Fibroblast of villous mesenchyme (primary cell): ENCODE results near the gene NADK. TPM values are rescaled to one million over a fixed set of nuclear protein-coding genes. Genes with fewer than 3 reads are reported as not detected.

ENCODE experiments used
- DNase-seq: peaks from one replicate; pipeline ENCODE4 v3.0.0-alpha.2; 2010; ENCODE audit warnings: low read depth
- H3K4me3 ChIP-seq: 2 replicates; pipeline ENCODE4 v1.5.1; 2011; ENCODE audit warnings: low read depth, mild to moderate bottlenecking, low read length
- CTCF ChIP-seq: IDR thresholded peaks from 2 replicates; pipeline ENCODE4 v1.5.1; 2012; ENCODE audit warnings: low read depth, mild to moderate bottlenecking, low read length; ENCODE audit not compliant: insufficient read depth
- total RNA-seq: library from RNA; depleted of rRNA; stranded (reverse); fragments of >200 nt; gene quantifications from 2 replicates; pipeline ENCODE4 v1.2.3, GENCODE V29; 2012

Gene NADK
- 44.0 and 48.6 TPM in 2 replicates for total RNA-seq

- peak within 1 kb of the TSS; percentile 80 for H3K4me3 ChIP-seq
- peak; percentile 44 for DNase-seq
- no peak for TF ChIP-seq CTCF
These were observed at the start of gene NADK for GRCh38 chr1:1777950-1778662. Gene NADK, minus strand, starts transcription at chr1:1778470. Its CDS starts 13,064 bp downstream, at chr1:1765406.

- H3K4me3 ChIP-seq, result no peak overlapping the region
- no peak for DNase-seq
- TF ChIP-seq CTCF, result no peak
These were observed 49.0 kb upstream of the NADK start for GRCh38 chr1:1827089-1827848.

- H3K4me3 ChIP-seq, result no peak overlapping the region
- DNase-seq, result no peak
- TF ChIP-seq CTCF, result no peak
These were observed 48.3 kb upstream of the NADK start for GRCh38 chr1:1826356-1827088.

GRCh38 chr1:1825217-1825616 is 46.9 kb upstream of the NADK start:
- DNase-seq, result no peak
- TF ChIP-seq CTCF, result no peak
- H3K4me3 ChIP-seq, result no peak overlapping the region

- H3K4me3 ChIP-seq, result no peak overlapping the region
- no peak for DNase-seq
- no peak for TF ChIP-seq CTCF
These were observed 41.5 kb upstream of the NADK start for GRCh38 chr1:1819762-1820161.

GRCh38 chr1:1817221-1817620 is 39.0 kb upstream of the NADK start:
- no peak for DNase-seq
- no peak for TF ChIP-seq CTCF
- H3K4me3 ChIP-seq, result no peak overlapping the region
